Measurements from ENCODE around the gene SMPD4. TPM values are rescaled to one million over a fixed set of nuclear protein-coding genes. Genes with fewer than 3 reads are reported as not detected.

SMPD4 gene
- total RNA-seq, 4 donors from 2014 or later: 27.7 to 50.0 (median 37.0) TPM

Small RNA genes lying within 50 kb of the gene (small RNA-seq; reads per million reads assigned to genes)
- 0 reads per million in 4 donors for gene RNU6-1049P

Other genes starting within 250 kb of the SMPD4 start
- 1 to 10 TPM in 1 of 4 donors, under 1 TPM in 2, not detected in 1; 0.42 to 1.9 (median 0.46) TPM for gene RAB6C, start 201.9 kb downstream of the SMPD4 start, total RNA-seq
- gene POTEF, start 52.4 kb downstream of the SMPD4 start, total RNA-seq: not detected
- 1 to 10 TPM; 2.0 to 5.1 (median 4.3) TPM for gene CCDC74B, start 36.5 kb downstream of the SMPD4 start, total RNA-seq
- 100 to 1,000 TPM; 144 to 174 (median 154) TPM for gene MZT2B, start 660 bp upstream of the SMPD4 start, total RNA-seq
- gene TUBA3E, start 16.8 kb upstream of the SMPD4 start, total RNA-seq: not detected
- 100 to 1,000 TPM in 3 of 4 donors, 10 to 100 TPM in 1; 78.8 to 143 (median 113) TPM for gene IMP4, start 161.3 kb upstream of the SMPD4 start, total RNA-seq
- gene PTPN18, start 174.5 kb upstream of the SMPD4 start, total RNA-seq: 10 to 100 TPM; 34.6 to 53.8 (median 39.1) TPM

Data from gastroesophageal sphincter (tissue), 4 donors.